H1 (cell line): ENCODE measurements around the gene PPP1R12B. TPM values are rescaled to one million over a fixed set of nuclear protein-coding genes. Genes with fewer than 3 reads are reported as not detected.
"Not testable (repeated sequence)": the region's sequence is repeated elsewhere in the genome, so short reads cannot be mapped to it uniquely, and the experiment has no call there.

Experiments
- CTCF ChIA-PET: fragments of 300-600 bp; sonication (Branson Sonifier 250); formaldehyde crosslinking; loops from one replicate; lab custom pipeline; 2021; ENCODE audit not compliant: partially characterized antibody; lab: Charles Lee
- POLR2A ChIA-PET: fragments of 300-600 bp; sonication (Branson Sonifier 250); formaldehyde crosslinking; loops from one replicate; lab custom pipeline; 2021; ENCODE audit warnings: inconsistent platforms; ENCODE audit not compliant: partially characterized antibody; lab: Charles Lee
- DNase-seq, 2 experiments: peaks; one replicate each; pipeline versions ENCODE4 v3.0.0 to v3.0.0-alpha.2; 2010 to 2022; ENCODE audit warnings: low spot score in 2 of 2, low read depth in 1 of 2, mixed read lengths in 1 of 2
- FAIRE-seq: peaks from 2 replicates; lab custom pipeline; 2011; peaks lifted over from hg19 to GRCh38; lab: Jason Lieb, UNC
- H2AFZ ChIP-seq: 2 replicates; pipeline ENCODE4 v1.8.1; 2012; ENCODE audit warnings: low read length, inconsistent platforms
- H2AK5ac ChIP-seq: 2 replicates; pipeline ENCODE4 v1.6.1; 2013; ENCODE audit warnings: low read depth, low read length
- H2BK120ac ChIP-seq: replicated peaks from 2 replicates; pipeline ENCODE3; 2013; ENCODE audit warnings: low read depth, low read length, inconsistent platforms
- H2BK12ac ChIP-seq: 2 replicates; pipeline ENCODE4 v1.6.1; 2013; ENCODE audit warnings: low read depth, low read length
- H2BK15ac ChIP-seq: 2 replicates; pipeline ENCODE4 v1.6.1; 2013; ENCODE audit warnings: low read length
- H2BK20ac ChIP-seq: 2 replicates; pipeline ENCODE4 v1.6.1; 2013; ENCODE audit warnings: low read length
- H2BK5ac ChIP-seq: 2 replicates; pipeline ENCODE4 v1.6.1; 2013; ENCODE audit warnings: low read depth, low read length
- H3K14ac ChIP-seq: 2 replicates; pipeline ENCODE4 v1.6.1; 2013; ENCODE audit warnings: inconsistent platforms; ENCODE audit not compliant: insufficient read length
- H3K18ac ChIP-seq: 2 replicates; pipeline ENCODE4 v1.6.1; 2013; ENCODE audit warnings: low read length; ENCODE audit errors: extremely low read depth
- H3K23ac ChIP-seq: 2 replicates; pipeline ENCODE4 v1.6.1; 2013; ENCODE audit warnings: inconsistent platforms; ENCODE audit not compliant: insufficient read length
- H3K23me2 ChIP-seq: 2 replicates; pipeline ENCODE4 v1.6.1; 2013; ENCODE audit warnings: low read depth, low read length
- H3K27ac ChIP-seq: 2 replicates; pipeline ENCODE4 v1.6.1; 2011; ENCODE audit warnings: low read depth, low read length, inconsistent platforms
- H3K27me3 ChIP-seq, 4 experiments: replicated peaks in 1 of 4; 1 replicate in 1 of 4; 2 replicates in 3 of 4; pipeline versions ENCODE4 v1.6.1 to v1.8.1; 2011 to 2013; ENCODE audit warnings: low read length in 3 of 4, mild to moderate bottlenecking in 3 of 4, inconsistent platforms in 2 of 4, mixed read lengths in 2 of 4, moderate library complexity in 1 of 4; ENCODE audit not compliant: control insufficient read depth in 3 of 4, insufficient read depth in 3 of 4; ENCODE audit errors: extremely low read depth in 1 of 4
- H3K36me3 ChIP-seq, 4 experiments: 2 replicates each; pipeline versions ENCODE4 v1.6.1 to v1.8.1; 2011 to 2013; ENCODE audit warnings: mild to moderate bottlenecking in 4 of 4, low read length in 3 of 4, moderate library complexity in 2 of 4, control low read depth in 1 of 4, inconsistent platforms in 1 of 4; ENCODE audit not compliant: insufficient read depth in 4 of 4, control insufficient read depth in 2 of 4
- H3K4ac ChIP-seq: replicated peaks from 2 replicates; pipeline ENCODE3; 2013; ENCODE audit warnings: low read length, low read depth, mixed read lengths, inconsistent platforms; ENCODE audit not compliant: insufficient read length
- H3K4me1 ChIP-seq, 4 experiments: replicated peaks in 1 of 4; 1 replicate in 1 of 4; 2 replicates in 3 of 4; pipeline versions ENCODE4 v1.6.1 to v1.8.1; 2011 to 2013; ENCODE audit warnings: low read length in 3 of 4, inconsistent platforms in 2 of 4, mixed read lengths in 1 of 4; ENCODE audit not compliant: insufficient read depth in 4 of 4, control insufficient read depth in 3 of 4
- H3K4me2 ChIP-seq, 2 experiments: 2 replicates each; pipeline versions ENCODE4 v1.6.1 to v1.8.1; 2011 to 2013; ENCODE audit warnings: low read depth in 2 of 2, low read length in 2 of 2, control low read depth in 1 of 2, inconsistent platforms in 1 of 2, mild to moderate bottlenecking in 1 of 2; ENCODE audit not compliant: insufficient read depth in 1 of 2
- H3K4me3 ChIP-seq, 4 experiments: fragments of 200-600, 300-600 bp in 1 of 4; sonication (generic), shearing (Covaris generic), sonication (Bioruptor Twin) in 1 of 4; 2 replicates each; pipeline versions ENCODE4 v1.5.1 to v1.8.1; 2011 to 2016; ENCODE audit warnings: low read length in 4 of 4, low read depth in 3 of 4, control low read depth in 2 of 4, inconsistent platforms in 2 of 4, mild to moderate bottlenecking in 2 of 4, mixed read lengths in 1 of 4, moderate library complexity in 1 of 4; ENCODE audit not compliant: insufficient read depth in 2 of 4; ENCODE audit errors: extremely low read depth in 1 of 4
- H3K56ac ChIP-seq: replicated peaks from 2 replicates; pipeline ENCODE3; 2013; ENCODE audit warnings: low read depth, mild to moderate bottlenecking, mixed read lengths, low read length, inconsistent platforms; ENCODE audit not compliant: insufficient read length
- H3K79me1 ChIP-seq: 2 replicates; pipeline ENCODE4 v1.6.1; 2013; ENCODE audit warnings: low read depth, low read length, control low read depth
- H3K79me2 ChIP-seq, 2 experiments: 2 replicates each; pipeline versions ENCODE4 v1.6.1 to v1.8.1; 2012 to 2013; ENCODE audit warnings: low read length in 2 of 2, mild to moderate bottlenecking in 2 of 2, inconsistent platforms in 1 of 2; ENCODE audit not compliant: insufficient read depth in 2 of 2, control insufficient read depth in 1 of 2
- H3K9ac ChIP-seq, 4 experiments: replicated peaks in 1 of 4; 1 replicate in 1 of 4; 2 replicates in 3 of 4; pipeline versions ENCODE4 v1.6.1 to v1.8.1; 2011 to 2013; ENCODE audit warnings: low read depth in 3 of 4, low read length in 3 of 4, control low read depth in 2 of 4, mild to moderate bottlenecking in 2 of 4, moderate library complexity in 2 of 4, inconsistent platforms in 1 of 4; ENCODE audit errors: extremely low read depth in 1 of 4
- H3K9me3 ChIP-seq, 2 experiments: 2 replicates each; pipeline versions ENCODE4 v1.6.1 to v1.8.1; 2012 to 2013; ENCODE audit warnings: mild to moderate bottlenecking in 2 of 2, moderate library complexity in 2 of 2, control low read depth in 1 of 2, inconsistent platforms in 1 of 2, low read depth in 1 of 2, low read length in 1 of 2, mixed read lengths in 1 of 2; ENCODE audit not compliant: insufficient read depth in 2 of 2
- H4K20me1 ChIP-seq, 2 experiments: replicated peaks in 1 of 2; 2 replicates each; pipeline versions ENCODE3 to v1.8.1; 2011 to 2013; ENCODE audit warnings: inconsistent platforms in 2 of 2, low read length in 2 of 2, mild to moderate bottlenecking in 1 of 2; ENCODE audit not compliant: insufficient read depth in 2 of 2, control insufficient read depth in 1 of 2
- H4K5ac ChIP-seq: 2 replicates; pipeline ENCODE4 v1.6.1; 2013; ENCODE audit warnings: low read length, low read depth, mixed read lengths, inconsistent platforms; ENCODE audit not compliant: insufficient read length
- H4K8ac ChIP-seq: 2 replicates; pipeline ENCODE4 v1.8.0; 2013; ENCODE audit warnings: mild to moderate bottlenecking, moderate library complexity, low read length, inconsistent platforms; ENCODE audit not compliant: insufficient read depth; ENCODE audit errors: extremely low read depth
- H4K91ac ChIP-seq: replicated peaks from 2 replicates; pipeline ENCODE3; 2013; ENCODE audit warnings: low read length, mixed read lengths, inconsistent platforms; ENCODE audit not compliant: insufficient read length
- WGBS, 2 experiments: shearing (Covaris generic) in 1 of 2; methylation state at CpG; one replicate each; pipeline versions ENCODE4 v1.1.6 to v1.1.7; 2013 to 2015; ENCODE audit warnings: low lambda C conversion rate in 2 of 2, mixed read lengths in 2 of 2, inconsistent platforms in 1 of 2, low coverage in 1 of 2, missing lambda C conversion rate in 1 of 2; ENCODE audit not compliant: insufficient replicate concordance in 2 of 2, insufficient coverage in 1 of 2, insufficient read length in 1 of 2; ENCODE audit errors: extremely low coverage in 1 of 2, missing lambda C conversion rate in 1 of 2; 5-methylcytosine and 5-hydroxymethylcytosine counted together
- polyA plus RNA-seq, 7 experiments: library from polyadenylated mRNA; depleted of rRNA in 3 of 7; stranded (reverse) in 5 of 7; unstranded in 2 of 7; fragments of >200 nt in 5 of 7; fragments of 200-250 nt in 2 of 7; gene quantifications; 1 replicate in 5 of 7; 2 replicates in 1 of 7; 4 replicates in 1 of 7; pipeline versions ENCODE4 v1.2.1 to v1.2.3, GENCODE V29; 2011 to 2013; ENCODE audit warnings: missing spikeins in 2 of 7, mixed read lengths in 2 of 7
- total RNA-seq: library from RNA; stranded (reverse); fragmentation: NEBNext Ultra II Directional; extraction: Animal tissue kit (Norgen Biotek cat#: 25700); gene quantifications from 2 replicates; pipeline ENCODE4 v1.2.1, GENCODE V29; 2021

The PPP1R12B gene
- total and polyA plus RNA-seq, 2 of the 8 experiments (the other 6 are each of a cell fraction or from before 2014, with no cell fraction given): 7.9 to 18.7 TPM

- 88% methylated on average over 1 of the region's 1 CpG; no CpG with 5 or more reads in 1 of the 2 experiments for WGBS, 2 experiments
Observed at GRCh38 chr1:202469123-202469522, 120.6 kb downstream of the PPP1R12B start.

More at GRCh38 chr1:202469123-202469522, 120.6 kb downstream of the PPP1R12B start:
- H2BK12ac ChIP-seq, H3K14ac ChIP-seq, H3K23ac ChIP-seq, H2BK5ac ChIP-seq, H2AFZ ChIP-seq, H2AK5ac ChIP-seq, H3K9me3 ChIP-seq, H4K20me1 ChIP-seq, H3K4me3 ChIP-seq, POLR2A ChIA-PET, H3K4me1 ChIP-seq, H3K9ac ChIP-seq, H4K5ac ChIP-seq, H3K36me3 ChIP-seq, H2BK15ac ChIP-seq, H4K8ac ChIP-seq, FAIRE-seq, H4K91ac ChIP-seq, H3K4ac ChIP-seq, H2BK20ac ChIP-seq, H3K27me3 ChIP-seq, H3K79me2 ChIP-seq, H3K18ac ChIP-seq, H3K56ac ChIP-seq, H3K79me1 ChIP-seq, H3K4me2 ChIP-seq, H3K27ac ChIP-seq, H2BK120ac ChIP-seq, DNase-seq, H3K23me2 ChIP-seq: not testable (repeated sequence)
- CTCF ChIA-PET: interaction anchor here (0.7 to 1.4 kb wide), 3 partner anchors 121 to 152 kb away, joined by 3 to 5 read pairs (median 4); no protein-coding TSS in a partner anchor
